Heart left ventricle (tissue), 16 donors: ENCODE results near the gene METTL24. TPM values are rescaled to one million over a fixed set of nuclear protein-coding genes. Genes with fewer than 3 reads are reported as not detected.

ENCODE experiments used
- ATAC-seq, 4 donors: fragments of 200-7000 bp; cut with Tn5 transposase; one replicate each; pipeline ENCODE4 v1.9.1; 2020 to 2022; ENCODE audit warnings: moderate library complexity in 4 of 4, mild to moderate bottlenecking in 3 of 4, moderate number of reproducible peaks in 1 of 4
- DNase-seq, 5 donors: peaks; one replicate each; pipeline ENCODE4 v3.0.0-alpha.2; 2020
- H3K27ac ChIP-seq, 12 donors: fragments of 200-600 bp; sonication (generic) in 4 of 12; one replicate each; pipeline versions ENCODE4 v1.5.0 to v1.8.0; 2016 to 2022; ENCODE audit warnings: mild to moderate bottlenecking in 2 of 12
- H3K27me3 ChIP-seq, 9 donors: fragments of 200-600 bp; sonication (generic) in 2 of 9; one replicate each; pipeline versions ENCODE4 v1.5.1 to v1.8.0; 2016 to 2022; ENCODE audit warnings: mild to moderate bottlenecking in 3 of 9
- H3K36me3 ChIP-seq, 9 donors: fragments of 200-600 bp; sonication (generic) in 2 of 9; one replicate each; pipeline versions ENCODE4 v1.5.0 to v1.8.0; 2018 to 2022; ENCODE audit warnings: mild to moderate bottlenecking in 2 of 9
- H3K4me1 ChIP-seq, 12 donors: fragments of 200-600 bp; sonication (generic) in 4 of 12; one replicate each; pipeline versions ENCODE4 v1.5.0 to v1.8.0; 2016 to 2022; ENCODE audit warnings: mild to moderate bottlenecking in 3 of 12
- H3K4me3 ChIP-seq, 12 donors: fragments of 200-600 bp; sonication (generic) in 4 of 12; one replicate each; pipeline versions ENCODE4 v1.5.0 to v1.8.0; 2017 to 2022; ENCODE audit warnings: mild to moderate bottlenecking in 9 of 12, moderate library complexity in 4 of 12
- H3K9me3 ChIP-seq, 12 donors: fragments of 200-600 bp; sonication (generic) in 4 of 12; one replicate each; pipeline versions ENCODE4 v1.5.0 to v1.8.0; 2016 to 2022; ENCODE audit warnings: mild to moderate bottlenecking in 1 of 12
- CTCF ChIP-seq, 12 donors: fragments of 200-600 bp; sonication (generic) in 4 of 12; IDR thresholded peaks; one replicate each; pipeline versions ENCODE4 v1.5.0 to v1.8.0; 2018 to 2022; ENCODE audit warnings: antibody characterized with exemption in 12 of 12, mild to moderate bottlenecking in 5 of 12
- POLR2A ChIP-seq, 2 donors: fragments of 450-650 bp; IDR thresholded peaks; one replicate each; pipeline ENCODE4 v1.6.1; 2017; ENCODE audit warnings: antibody characterized with exemption in 2 of 2, mild to moderate bottlenecking in 2 of 2, moderate library complexity in 2 of 2
- WGBS, 4 donors: extraction: QIAGEN DNeasy Blood & Tissue Kit in 2 of 4; methylation state at CpG; one replicate each; pipeline versions ENCODE4 v1.1.5 to v1.1.7; 2013 to 2018; 5-methylcytosine and 5-hydroxymethylcytosine counted together
- intact Hi-C, 10 donors: fragments of 100-400 bp; cut with DNase I; formaldehyde crosslinking; loops; one replicate each; pipeline versions ENCODE4 v1.11.1 to v1.14.2; 2022
- polyA plus RNA-seq, 2 donors: library from polyadenylated mRNA; stranded (reverse); fragments of 200-250 nt; gene quantifications; one replicate each; pipeline ENCODE4 v1.2.3, GENCODE V29; 2013
- total RNA-seq, 9 donors: library from RNA; depleted of rRNA in 2 of 9; stranded (reverse); fragments of >200 nt in 2 of 9; fragmentation: NEBNext Ultra II Directional in 3 of 9; extraction: Animal tissue kit (Norgen Biotek cat#: 25700) in 3 of 9; gene quantifications; one replicate each; pipeline versions ENCODE4 v1.1.0 to v1.2.4, GENCODE V29; 2016 to 2023
- donor health status: ischemic (EF 13 %, LVEDD 7.1; RV severe dilation, severe dysfunction).
- donor health status: healthy with polysubstance abuse.
- donor health status: DM: no; HTN: yes; CAD: no.
- donor health status: DM: no; HTN: no; CAD: no.
- donor health status: ischemic (EF 25% LVEDD 6.9; RV normal size, moderate dysfunction).
- donor health status: ischemic (EF 25% LVEDD 5.7; RV mildly dilated, moderate dysfunction).
- donor health status: healthy.
- donor health status: DM: yes; HTN: yes; CAD: no.
- donor health status: ischemic (EF 35%, LVEDD 5.7; RV mildly dilated, moderate dysfunction).
- donor health status: nonischemic (EF 11% LVEDD 7.7; RV severe dilation, severe dysfunction).
- donor health status: DM: yes; HTN: yes; CAD: no.
- donor health status: PGD.
- donor health status: ischemic (EF 29% LVEDD 5.4; RV normal size, mild dysfunction).
- donor health status: nonischemic (EF 23%, LVEDD 6.1; RV moderate dilation, normal function).

METTL24 gene
- total and polyA plus RNA-seq, 11 donors: 0.60 to 2.8 (median 1.8) TPM; not detected in 3

GRCh38 chr6:110357298-110357663 is 868 bp downstream of the METTL24 start:
- WGBS, 4 donors: 43 to 72% (median 45%) methylated on average over 14 of the region's 14 CpGs
- H3K27ac ChIP-seq: peak overlapping the region in 8 of 12 donors; percentile 35 to 94 (median 68)
- H3K36me3 ChIP-seq: no peaks in the 10 kb centered on the region
- DNase-seq (no peak), ATAC-seq (peak in 2 of 4 donors; percentile 18 to 34)
- H3K4me3 ChIP-seq: peak overlapping the region; percentile 12 to 76 (median 60)
- TF ChIP-seq POLR2A (IDR thresholded peaks at IDR 0.05): no peak
- no peak for TF ChIP-seq CTCF (IDR thresholded peaks at IDR 0.05)
- peaks cover 0 to 24% (median 5%) of the 10 kb centered on the region in 12 donors for H3K4me1 ChIP-seq
- peaks cover 0 to 41% (median 0%) of the 10 kb centered on the region in 9 donors for H3K27me3 ChIP-seq
- intact Hi-C loops: no loop called here
- no peaks in the 10 kb centered on the region for H3K9me3 ChIP-seq

- TF ChIP-seq POLR2A (IDR thresholded peaks at IDR 0.05) (no peak), CTCF (IDR thresholded peaks at IDR 0.05) (no peak)
- H3K27me3 ChIP-seq: peaks cover 0 to 41% (median 0%) of the 10 kb centered on the region in 9 donors
- H3K4me1 ChIP-seq: peaks cover 0 to 27% (median 5%) of the 10 kb centered on the region in 12 donors
- DNase-seq: no peak
- ATAC-seq: no peak
- no peaks in the 10 kb centered on the region for H3K9me3 ChIP-seq
- no peaks in the 10 kb centered on the region for H3K36me3 ChIP-seq
- intact Hi-C loops: no loop called here
- WGBS, 4 donors: 66 to 78% (median 73%) methylated on average over 15 of the region's 15 CpGs
- H3K27ac ChIP-seq: peak overlapping the region in 1 of 12 donors; percentile 94
- H3K4me3 ChIP-seq: peak overlapping the region in 2 of 12 donors; percentile 69 to 74
Measured at GRCh38 chr6:110356778-110357177, 1.4 kb downstream of the METTL24 start.

- TF ChIP-seq POLR2A (IDR thresholded peaks at IDR 0.05): no peak
- TF ChIP-seq CTCF (IDR thresholded peaks at IDR 0.05): no peak
- Histone ChIP-seq H3K27ac (peak overlapping the region in 1 of 12 donors; percentile 94), H3K36me3 (no peaks in the 10 kb centered on the region), H3K9me3 (no peaks in the 10 kb centered on the region), H3K4me1 (peaks cover 0 to 27% (median 5%) of the 10 kb centered on the region in 12 donors), H3K27me3 (peaks cover 0 to 34% (median 0%) of the 10 kb centered on the region in 9 donors), H3K4me3 (no peak overlapping the region)
- ATAC-seq (no peak), DNase-seq (no peak)
- intact Hi-C loops: no loop called here
- WGBS, 4 donors: 64 to 78% (median 68%) methylated on average over 2 of the region's 2 CpGs
Measured at GRCh38 chr6:110355727-110356126, 2.4 kb downstream of the METTL24 start.

DNA sequence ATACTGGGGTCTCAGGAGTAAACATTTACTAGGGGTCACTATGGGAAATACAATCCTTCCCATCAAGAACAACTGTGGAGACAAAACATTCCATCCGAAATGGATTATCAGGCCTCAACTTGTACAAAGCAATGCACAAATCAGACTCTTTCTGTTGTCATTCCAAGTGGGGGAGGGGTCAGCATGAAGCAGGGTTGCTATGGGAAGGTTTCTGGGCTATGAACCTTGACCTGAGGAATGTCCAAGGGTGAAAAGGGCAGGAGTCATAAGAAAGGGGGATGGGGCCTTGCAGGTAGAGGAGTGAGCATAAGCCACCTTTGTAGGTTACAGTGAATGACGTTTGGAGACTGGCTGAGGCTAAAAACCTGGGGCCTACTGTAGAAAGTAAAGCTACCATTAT is 3.1 kb downstream of the METTL24 start:
- TF ChIP-seq POLR2A (IDR thresholded peaks at IDR 0.05) (no peak), CTCF (IDR thresholded peaks at IDR 0.05) (no peak)
- peaks cover 0 to 27% (median 5%) of the 10 kb centered on the region in 12 donors for H3K4me1 ChIP-seq
- H3K4me3 ChIP-seq: no peak overlapping the region
- no peaks in the 10 kb centered on the region for H3K9me3 ChIP-seq
- DNase-seq: no peak
- ATAC-seq: no peak
- no peaks in the 10 kb centered on the region for H3K36me3 ChIP-seq
- intact Hi-C loops: no loop called here
- peak overlapping the region in 1 of 12 donors; percentile 94 for H3K27ac ChIP-seq
- peaks cover 0 to 30% (median 0%) of the 10 kb centered on the region in 9 donors for H3K27me3 ChIP-seq
- 65 to 86% (median 75%) methylated on average over 2 of the region's 2 CpGs for WGBS, 4 donors
